Caco-2 (cell line): ENCODE measurements around the gene IL17RA. TPM values are rescaled to one million over a fixed set of nuclear protein-coding genes. Genes with fewer than 3 reads are reported as not detected.
"Not testable (repeated sequence)": the region's sequence is repeated elsewhere in the genome, so short reads cannot be mapped to it uniquely, and the experiment has no call there.

Source experiments
- BruUV-seq: library from RNA; stranded (reverse); fragments of 400-500 nt; replicated peaks from 2 replicates; lab custom pipeline; 2021; lab: Mats Ljungman, UMichigan
- CTCF ChIA-PET: fragments of 300-600 bp; sonication (Branson Sonifier 250); formaldehyde crosslinking; loops from one replicate; lab custom pipeline; 2022; ENCODE audit warnings: antibody characterized with exemption; lab: Charles Lee
- POLR2A ChIA-PET: fragments of 300-600 bp; sonication (Branson Sonifier 250); formaldehyde crosslinking; loops from one replicate; lab custom pipeline; 2022; ENCODE audit warnings: antibody characterized with exemption; lab: Charles Lee
- DNase-seq, 2 experiments: peaks; one replicate each; pipeline versions ENCODE4 v3.0.0 to v3.0.0-alpha.2; 2020 to 2022
- H3K27me3 ChIP-seq: replicated peaks from 2 replicates; pipeline ENCODE4 v1.6.0; 2011; ENCODE audit warnings: low read length; ENCODE audit not compliant: control insufficient read depth, insufficient read depth
- H3K36me3 ChIP-seq: 2 replicates; pipeline ENCODE4 v1.5.1; 2011; ENCODE audit warnings: low read length; ENCODE audit not compliant: control insufficient read depth, insufficient read depth
- H3K4me1 ChIP-seq: fragments of 250-450 bp; sonication (Bioruptor Pico); 2 replicates; pipeline ENCODE4 v1.5.1; 2020; ENCODE audit warnings: mild to moderate bottlenecking
- H3K4me3 ChIP-seq: 2 replicates; pipeline ENCODE4 v1.5.1; 2011; ENCODE audit warnings: low read depth, mild to moderate bottlenecking, control low read depth, low read length
- H3K9me3 ChIP-seq: fragments of 250-450 bp; sonication (Bioruptor Pico); 2 replicates; pipeline ENCODE4 v1.5.1; 2020; ENCODE audit warnings: mild to moderate bottlenecking, moderate library complexity
- H3K27ac Mint-ChIP-seq: one replicate; pipeline ENCODE4 v1.8.0; 2022; ENCODE audit warnings: mixed read lengths; ENCODE audit not compliant: unreplicated experiment
- H3K27me3 Mint-ChIP-seq: one replicate; pipeline ENCODE4 v1.8.0; 2022; ENCODE audit warnings: mixed read lengths; ENCODE audit not compliant: insufficient read depth, unreplicated experiment
- H3K36me3 Mint-ChIP-seq: one replicate; pipeline ENCODE4 v1.8.0; 2022; ENCODE audit warnings: mild to moderate bottlenecking, mixed read lengths; ENCODE audit not compliant: insufficient read depth, unreplicated experiment
- H3K4me1 Mint-ChIP-seq: one replicate; pipeline ENCODE4 v1.8.0; 2022; ENCODE audit warnings: low read depth, mixed read lengths; ENCODE audit not compliant: unreplicated experiment
- H3K4me3 Mint-ChIP-seq: one replicate; pipeline ENCODE4 v1.8.0; 2022; ENCODE audit warnings: mild to moderate bottlenecking, moderate library complexity, mixed read lengths; ENCODE audit not compliant: unreplicated experiment
- H3K9me3 Mint-ChIP-seq: one replicate; pipeline ENCODE4 v1.8.0; 2022; ENCODE audit warnings: mixed read lengths; ENCODE audit not compliant: unreplicated experiment
- CTCF ChIP-seq, 2 experiments: fragments of 200-600 bp in 1 of 2; IDR thresholded peaks; 1 replicate in 1 of 2; 2 replicates in 1 of 2; pipeline versions ENCODE4 v1.5.1 to v1.8.0; 2011 to 2022; ENCODE audit warnings: antibody characterized with exemption in 1 of 2, control low read depth in 1 of 2, inconsistent platforms in 1 of 2, low read depth in 1 of 2, low read length in 1 of 2, mild to moderate bottlenecking in 1 of 2, moderate library complexity in 1 of 2; ENCODE audit not compliant: insufficient read depth in 1 of 2, severe bottlenecking in 1 of 2, unreplicated experiment in 1 of 2
- intact Hi-C: fragments of 100-400 bp; cut with micrococcal nuclease; formaldehyde crosslinking; loops from one replicate; pipeline ENCODE4 v1.10.0; 2022; ENCODE audit not compliant: unreplicated experiment
- total RNA-seq: library from RNA; stranded (reverse); gene quantifications from 2 replicates; pipeline ENCODE4 v1.2.3, GENCODE V29; 2022

IL17RA gene
- total RNA-seq, 1 experiment from 2014 or later: 14.5 TPM

GRCh38 chr22:17143101-17143500, 58.3 kb downstream of the IL17RA start:
- no peak for TF ChIP-seq CTCF (IDR thresholded peaks at IDR 0.05; ENCODE audit: insufficient read depth in 1 of 2, low read depth in 1 of 2, low read length in 1 of 2, severe bottlenecking in 1 of 2, unreplicated experiment in 1 of 2)
- no peaks in the 10 kb centered on the region for H3K27me3 Mint-ChIP-seq
- H3K36me3 ChIP-seq: peaks cover 4% of the 10 kb centered on the region
- no peaks in the 10 kb centered on the region for H3K4me1 Mint-ChIP-seq
- intact Hi-C loops: no loop called here
- H3K27ac Mint-ChIP-seq: no peak overlapping the region
- no peak for DNase-seq
- H3K9me3 ChIP-seq: no peaks in the 10 kb centered on the region
- H3K9me3 Mint-ChIP-seq: no peaks in the 10 kb centered on the region
- H3K36me3 Mint-ChIP-seq: peaks cover 46% of the 10 kb centered on the region
- H3K27me3 ChIP-seq: no peaks in the 10 kb centered on the region
- H3K4me3 ChIP-seq: no peak overlapping the region
- H3K4me3 Mint-ChIP-seq: no peak overlapping the region
- no TSS peak for BruUV-seq
- ChIA-PET POLR2A (no interaction called here), CTCF (no interaction called here)
- H3K4me1 ChIP-seq: no peaks in the 10 kb centered on the region

GRCh38 chr22:17143826-17144225, 59.0 kb downstream of the IL17RA start:
- no peak for DNase-seq
- Mint-ChIP-seq H3K27ac (no peak overlapping the region), H3K4me1 (no peaks in the 10 kb centered on the region), H3K9me3 (no peaks in the 10 kb centered on the region), H3K27me3 (no peaks in the 10 kb centered on the region), H3K4me3 (no peak overlapping the region), H3K36me3 (peaks cover 43% of the 10 kb centered on the region)
- intact Hi-C loops: no loop called here
- Histone ChIP-seq H3K4me3 (no peak overlapping the region), H3K4me1 (no peaks in the 10 kb centered on the region), H3K27me3 (no peaks in the 10 kb centered on the region), H3K9me3 (no peaks in the 10 kb centered on the region), H3K36me3 (peaks cover 4% of the 10 kb centered on the region)
- no peak for TF ChIP-seq CTCF (IDR thresholded peaks at IDR 0.05; ENCODE audit: insufficient read depth in 1 of 2, low read depth in 1 of 2, low read length in 1 of 2, severe bottlenecking in 1 of 2, unreplicated experiment in 1 of 2)
- CTCF ChIA-PET: no interaction called here
- POLR2A ChIA-PET: no interaction called here
- BruUV-seq: no TSS peak

- Histone ChIP-seq H3K27me3 (no peaks in the 10 kb centered on the region), H3K4me3 (no peak overlapping the region), H3K36me3 (peaks cover 4% of the 10 kb centered on the region), H3K4me1 (peaks cover 9% of the 10 kb centered on the region), H3K9me3 (no peaks in the 10 kb centered on the region)
- intact Hi-C loops: no loop called here
- POLR2A ChIA-PET: no interaction called here
- Mint-ChIP-seq H3K27ac (no peak overlapping the region), H3K27me3 (no peaks in the 10 kb centered on the region), H3K4me3 (no peak overlapping the region), H3K4me1 (peaks cover 4% of the 10 kb centered on the region), H3K9me3 (no peaks in the 10 kb centered on the region), H3K36me3 (peaks cover 45% of the 10 kb centered on the region)
- CTCF ChIA-PET: no interaction called here
- TF ChIP-seq CTCF (IDR thresholded peaks at IDR 0.05; ENCODE audit: insufficient read depth in 1 of 2, low read depth in 1 of 2, low read length in 1 of 2, severe bottlenecking in 1 of 2, unreplicated experiment in 1 of 2): no peak
- peak in 1 of 2 experiments; percentile 3 for DNase-seq
- BruUV-seq: no TSS peak
Measured at GRCh38 chr22:17145021-17145680, 60.4 kb downstream of the IL17RA start.

GRCh38 chr22:17147458-17147857, 62.7 kb downstream of the IL17RA start:
- H3K4me3 Mint-ChIP-seq, H3K27me3 Mint-ChIP-seq, H3K9me3 ChIP-seq, intact Hi-C loops, BruUV-seq, H3K36me3 ChIP-seq, H3K4me1 Mint-ChIP-seq, H3K9me3 Mint-ChIP-seq, H3K27me3 ChIP-seq, DNase-seq, POLR2A ChIA-PET, H3K4me1 ChIP-seq, H3K4me3 ChIP-seq: not testable (repeated sequence)
- Mint-ChIP-seq H3K27ac (peak overlapping the region; percentile 33), H3K36me3 (peaks cover 40% of the 10 kb centered on the region)
- CTCF ChIA-PET: interaction anchor here (1.1 kb wide), 1 partner anchor 25 kb away, joined by 4 read pairs; no protein-coding TSS in a partner anchor
